BLaER1 (cell line): ENCODE results near the gene FLAD1.

Source experiments
- H3K27ac ChIP-seq: shearing (Covaris generic); formaldehyde crosslinking; 2 replicates; pipeline ENCODE4 v1.8.1; 2022
- H3K27me3 ChIP-seq: shearing (Covaris generic); formaldehyde crosslinking; 2 replicates; pipeline ENCODE4 v1.8.1; 2022
- H3K36me3 ChIP-seq: shearing (Covaris generic); formaldehyde crosslinking; 2 replicates; pipeline ENCODE4 v1.8.1; 2022
- H3K4me1 ChIP-seq: shearing (Covaris generic); formaldehyde crosslinking; 2 replicates; pipeline ENCODE4 v1.8.1; 2022
- H3K4me2 ChIP-seq: shearing (Covaris generic); formaldehyde crosslinking; 2 replicates; pipeline ENCODE4 v1.8.1; 2022
- H3K4me3 ChIP-seq: shearing (Covaris generic); formaldehyde crosslinking; 2 replicates; pipeline ENCODE4 v1.8.1; 2022
- H3K9ac ChIP-seq: shearing (Covaris generic); formaldehyde crosslinking; 2 replicates; pipeline ENCODE4 v1.8.1; 2022
- H3K9me3 ChIP-seq: shearing (Covaris generic); formaldehyde crosslinking; 2 replicates; pipeline ENCODE4 v1.8.1; 2022
- H4K20me1 ChIP-seq: shearing (Covaris generic); formaldehyde crosslinking; 2 replicates; pipeline ENCODE4 v1.8.1; 2022
- Cebpa-rat ChIP-seq: shearing (Covaris generic); IDR thresholded peaks from 2 replicates; pipeline ENCODE4 v1.8.1; 2022

The FLAD1 gene

DNA sequence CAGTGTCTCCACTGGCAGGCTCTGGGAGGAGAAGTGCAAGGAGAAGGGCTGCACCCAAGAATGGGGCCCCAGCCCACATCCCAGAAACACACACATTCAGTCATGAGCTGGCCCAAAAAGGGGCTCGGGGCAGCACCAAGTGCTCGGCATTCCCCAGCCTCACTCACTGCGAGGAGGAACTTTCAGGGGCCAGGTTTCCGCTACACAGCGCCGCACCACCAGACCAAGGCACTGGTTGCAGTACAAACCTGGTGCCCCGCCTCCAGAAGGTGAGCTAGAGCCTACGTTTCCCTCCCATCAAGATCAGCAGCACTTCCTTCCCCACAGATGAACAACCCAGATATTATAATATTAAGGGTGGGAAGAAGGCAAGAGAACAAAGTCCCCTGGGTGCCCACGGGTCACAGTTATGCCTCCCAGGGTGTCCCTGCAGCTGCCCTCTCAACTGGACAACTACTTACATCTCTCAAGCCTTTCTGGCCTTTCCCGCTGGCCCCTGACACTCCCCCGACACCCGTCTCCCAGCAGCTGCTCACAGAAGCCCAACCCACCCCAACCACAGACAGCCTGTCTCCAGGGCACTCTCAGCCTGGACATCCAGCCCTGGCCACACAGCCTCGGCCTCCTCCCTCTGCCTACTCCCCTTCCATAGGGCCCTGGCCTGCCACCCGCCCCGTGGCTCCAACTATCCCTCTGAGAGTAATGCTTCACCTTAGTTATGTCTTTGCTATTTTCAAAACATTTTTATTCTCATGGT lies 31.1 kb upstream of the FLAD1 start:
- Histone ChIP-seq H3K27ac (peak overlapping the region; percentile 92), H4K20me1 (peaks cover 77% of the 10 kb centered on the region), H3K9ac (peak overlapping the region; percentile 86), H3K36me3 (peaks cover 47% of the 10 kb centered on the region), H3K9me3 (no peaks in the 10 kb centered on the region), H3K4me3 (peak overlapping the region; percentile 75), H3K4me1 (peaks cover 81% of the 10 kb centered on the region), H3K4me2 (peak overlapping the region; percentile 99), H3K27me3 (no peaks in the 10 kb centered on the region)
- no peak for TF ChIP-seq Cebpa-rat

- Histone ChIP-seq H3K9ac (peak overlapping the region; percentile 86), H3K27ac (peak overlapping the region; percentile 92), H3K27me3 (no peaks in the 10 kb centered on the region), H3K4me3 (peak overlapping the region; percentile 75), H3K4me2 (peak overlapping the region; percentile 99), H3K4me1 (peaks cover 82% of the 10 kb centered on the region), H3K36me3 (peaks cover 46% of the 10 kb centered on the region), H3K9me3 (no peaks in the 10 kb centered on the region), H4K20me1 (peaks cover 71% of the 10 kb centered on the region)
- no peak for TF ChIP-seq Cebpa-rat
These were observed 30.5 kb upstream of the FLAD1 start for GRCh38 chr1:154952664-154953063.

DNA sequence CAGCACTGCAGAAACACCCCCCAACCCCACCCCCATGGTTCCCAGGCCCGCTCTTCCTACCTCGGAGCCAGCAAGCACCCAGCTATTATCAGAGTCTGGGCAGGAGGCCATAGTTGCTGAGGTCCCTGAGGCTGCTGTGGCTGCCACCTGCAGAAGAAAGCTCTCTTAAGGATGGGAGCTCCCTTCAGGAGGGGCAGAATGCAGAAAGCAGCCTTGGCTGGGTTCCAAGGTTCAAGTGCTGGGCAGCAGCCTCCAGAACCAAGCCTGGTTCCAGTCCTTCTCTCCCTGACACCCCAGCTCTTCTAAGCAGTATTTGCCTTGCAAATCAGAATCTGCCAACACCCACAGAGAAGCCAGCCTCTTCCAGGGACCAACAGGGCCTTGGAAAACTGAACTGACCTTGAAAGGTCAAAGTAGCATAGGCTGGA lies 29.5 kb upstream of the FLAD1 start:
- Histone ChIP-seq H3K9ac (peak overlapping the region; percentile 86), H3K36me3 (peaks cover 46% of the 10 kb centered on the region), H3K4me2 (peak overlapping the region; percentile 99), H3K9me3 (no peaks in the 10 kb centered on the region), H4K20me1 (peaks cover 62% of the 10 kb centered on the region), H3K27ac (peak overlapping the region; percentile 92), H3K27me3 (no peaks in the 10 kb centered on the region), H3K4me3 (peak overlapping the region; percentile 75), H3K4me1 (peaks cover 79% of the 10 kb centered on the region)
- TF ChIP-seq Cebpa-rat = no peak

DNA sequence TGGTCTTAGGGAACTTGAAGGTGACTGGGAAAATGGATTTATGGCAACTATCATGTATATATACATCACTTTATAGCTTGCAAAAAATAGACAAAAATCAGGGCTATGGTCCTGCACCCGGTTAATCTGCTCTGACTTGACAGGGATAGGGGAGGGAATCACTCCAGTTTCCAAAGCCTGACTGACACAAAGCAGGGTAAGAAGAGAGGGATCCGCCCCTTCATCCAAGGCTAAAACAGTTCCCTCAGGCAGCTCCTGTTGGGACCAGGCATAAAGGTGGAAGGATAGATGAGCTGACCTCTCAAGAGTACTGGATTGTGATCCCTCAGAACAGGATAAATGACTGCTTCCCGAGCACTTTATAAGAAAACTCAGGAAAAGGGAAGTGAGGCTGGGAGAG lies 28.6 kb upstream of the FLAD1 start:
- Histone ChIP-seq H3K4me1 (peaks cover 82% of the 10 kb centered on the region), H3K27ac (peak overlapping the region; percentile 92), H3K9me3 (no peaks in the 10 kb centered on the region), H3K9ac (peak overlapping the region; percentile 86), H3K27me3 (no peaks in the 10 kb centered on the region), H4K20me1 (peaks cover 54% of the 10 kb centered on the region), H3K4me2 (peak overlapping the region; percentile 99), H3K36me3 (peaks cover 48% of the 10 kb centered on the region), H3K4me3 (peak overlapping the region; percentile 75)
- TF ChIP-seq Cebpa-rat = no peak

DNA sequence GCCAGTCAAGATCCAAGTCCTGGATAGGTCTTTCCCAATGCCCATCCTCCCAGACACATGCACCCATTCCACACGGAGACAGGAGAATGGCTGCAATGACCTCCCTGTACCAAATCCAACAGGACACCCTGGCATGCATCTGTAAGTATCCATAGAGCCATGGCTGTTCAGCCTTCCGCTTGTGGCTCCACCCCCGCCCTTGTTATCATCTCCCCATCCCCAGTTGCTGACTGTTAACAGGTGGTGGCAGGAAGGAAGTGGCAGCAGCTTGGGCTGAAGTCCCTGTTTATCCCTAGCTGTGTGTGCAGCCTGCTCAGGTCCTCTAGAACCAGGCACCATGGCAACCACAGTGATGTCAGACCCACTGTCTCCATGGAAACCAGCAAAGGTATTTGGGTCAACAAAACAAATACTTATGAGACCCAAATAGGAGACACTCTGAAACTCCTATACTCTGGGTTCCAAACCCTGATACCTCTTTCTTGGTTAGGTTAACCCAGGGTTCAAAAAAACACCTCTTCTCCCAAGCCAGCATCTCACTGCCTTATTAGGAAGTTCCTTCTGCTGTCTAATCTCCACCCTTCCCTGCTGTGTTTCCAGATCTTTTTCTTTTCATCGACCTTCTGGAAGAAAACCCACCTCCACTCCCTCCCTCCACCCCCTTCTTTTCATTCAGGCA lies 28.0 kb upstream of the FLAD1 start:
- Histone ChIP-seq H3K4me2 (peak overlapping the region; percentile 99), H3K27me3 (no peaks in the 10 kb centered on the region), H3K36me3 (peaks cover 44% of the 10 kb centered on the region), H3K9ac (peak overlapping the region; percentile 86), H3K9me3 (no peaks in the 10 kb centered on the region), H3K4me3 (peak overlapping the region; percentile 75), H3K27ac (peak overlapping the region; percentile 92), H3K4me1 (peaks cover 88% of the 10 kb centered on the region), H4K20me1 (peaks cover 49% of the 10 kb centered on the region)
- no peak for TF ChIP-seq Cebpa-rat

GRCh38 chr1:154955718-154956543 lies 27.2 kb upstream of the FLAD1 start, which contains the start of gene PBXIP1:
Gene PBXIP1 (minus strand): TSS chr1:154956099. CDS start chr1:154953721, 2,378 bp downstream.
- peak within 1 kb of the TSS; percentile 92 for H3K27ac ChIP-seq

GRCh38 chr1:154956544-154956941 lies 26.6 kb upstream of the FLAD1 start:
- no peaks in the 10 kb centered on the region for H3K9me3 ChIP-seq
- H3K4me3 ChIP-seq = peak overlapping the region; percentile 75
- peak overlapping the region; percentile 86 for H3K9ac ChIP-seq
- H3K4me2 ChIP-seq = peak overlapping the region; percentile 99
- TF ChIP-seq Cebpa-rat = no peak
- H3K27me3 ChIP-seq = no peaks in the 10 kb centered on the region
- H4K20me1 ChIP-seq = peaks cover 44% of the 10 kb centered on the region
- H3K27ac ChIP-seq = peak overlapping the region; percentile 92
- H3K36me3 ChIP-seq = peaks cover 31% of the 10 kb centered on the region
- peaks cover 81% of the 10 kb centered on the region for H3K4me1 ChIP-seq

More at GRCh38 chr1:154955718-154956543, 27.2 kb upstream of the FLAD1 start, which contains the start of gene PBXIP1:
- no peaks in the 10 kb centered on the region for H3K27me3 ChIP-seq
- H3K9me3 ChIP-seq = no peaks in the 10 kb centered on the region
- peaks cover 48% of the 10 kb centered on the region for H4K20me1 ChIP-seq
- peaks cover 37% of the 10 kb centered on the region for H3K36me3 ChIP-seq
- peak within 1 kb of the TSS; percentile 75 for H3K4me3 ChIP-seq
- H3K9ac ChIP-seq = peak within 1 kb of the TSS; percentile 86
- TF ChIP-seq Cebpa-rat = no peak
- H3K4me2 ChIP-seq = peak within 1 kb of the TSS; percentile 99
- peaks cover 88% of the 10 kb centered on the region for H3K4me1 ChIP-seq

DNA sequence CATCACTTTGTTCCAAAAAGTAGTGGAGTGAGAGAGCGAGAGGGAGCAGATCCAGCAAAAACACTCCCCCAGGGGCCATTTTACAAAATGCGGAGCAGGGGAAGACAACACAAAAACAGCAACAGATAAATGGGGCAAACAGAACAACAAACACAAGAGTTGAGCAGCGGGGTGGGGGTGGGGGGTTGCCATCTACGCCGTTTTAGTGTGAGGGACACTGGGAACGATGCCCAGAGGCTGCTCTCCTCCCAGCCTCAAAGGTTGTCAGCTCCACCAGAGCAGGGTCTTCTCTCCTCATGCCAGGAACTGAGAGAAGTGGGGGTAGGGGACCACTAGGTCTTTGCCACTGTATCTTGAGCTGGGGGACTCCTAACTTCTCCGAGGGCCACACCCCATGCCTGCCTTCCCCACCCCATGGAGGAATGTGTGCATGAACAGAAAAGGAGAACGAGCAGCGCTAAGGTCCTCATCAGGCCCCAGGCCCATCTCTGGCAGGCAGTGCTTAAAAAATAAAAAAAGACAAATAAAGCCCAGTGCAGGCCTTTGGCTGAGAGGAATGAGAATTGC lies 26.0 kb upstream of the FLAD1 start:
- Histone ChIP-seq H3K4me3 (no peak overlapping the region), H3K36me3 (peaks cover 25% of the 10 kb centered on the region), H3K27ac (peak overlapping the region; percentile 92; the same call in 1 of the 2 replicates), H4K20me1 (peaks cover 38% of the 10 kb centered on the region), H3K9ac (no peak overlapping the region; the same call in 1 of the 2 replicates), H3K4me1 (peaks cover 75% of the 10 kb centered on the region), H3K4me2 (peak overlapping the region; percentile 99; the same call in 1 of the 2 replicates), H3K27me3 (no peaks in the 10 kb centered on the region), H3K9me3 (no peaks in the 10 kb centered on the region)
- TF ChIP-seq Cebpa-rat = no peak

GRCh38 chr1:154958036-154958435 lies 25.1 kb upstream of the FLAD1 start:
- H3K4me1 ChIP-seq = peaks cover 73% of the 10 kb centered on the region
- H3K4me2 ChIP-seq = no peak overlapping the region
- H3K9ac ChIP-seq = no peak overlapping the region
- no peak overlapping the region for H3K4me3 ChIP-seq
- peak overlapping the region; percentile 32; the same call in 1 of the 2 replicates for H3K27ac ChIP-seq
- H3K36me3 ChIP-seq = peaks cover 27% of the 10 kb centered on the region
- H3K27me3 ChIP-seq = no peaks in the 10 kb centered on the region
- no peak for TF ChIP-seq Cebpa-rat
- H4K20me1 ChIP-seq = peaks cover 29% of the 10 kb centered on the region
- no peaks in the 10 kb centered on the region for H3K9me3 ChIP-seq
